Loucy (cell line): ENCODE results near the gene LHFPL3.

Experiments
- CTCF ChIP-seq: fragments of 200-600 bp; sonication (generic); conservative IDR thresholded peaks from 2 replicates; pipeline ENCODE4 v1.5.1; 2014; ENCODE audit warnings: mild to moderate bottlenecking, antibody characterized with exemption, low read length
- EZH2phosphoT487 ChIP-seq: fragments of 200-600 bp; IDR thresholded peaks from 2 replicates; pipeline ENCODE4 v1.6.1; 2018; ENCODE audit warnings: antibody characterized with exemption, mild to moderate bottlenecking, moderate library complexity, borderline replicate concordance

- TF ChIP-seq CTCF (no peak), EZH2phosphoT487 (no peak)
Observed at GRCh38 chr7:104410742-104411141, 82.3 kb downstream of the LHFPL3 start.
